ENCODE measurements around the gene YY1. TPM values are rescaled to one million over a fixed set of nuclear protein-coding genes. Genes with fewer than 3 reads are reported as not detected.

Gene YY1
- total and polyA plus RNA-seq, 2 experiments from 2014 or later: 88.2 to 128 TPM

- TF ChIP-seq, protein P1, sequence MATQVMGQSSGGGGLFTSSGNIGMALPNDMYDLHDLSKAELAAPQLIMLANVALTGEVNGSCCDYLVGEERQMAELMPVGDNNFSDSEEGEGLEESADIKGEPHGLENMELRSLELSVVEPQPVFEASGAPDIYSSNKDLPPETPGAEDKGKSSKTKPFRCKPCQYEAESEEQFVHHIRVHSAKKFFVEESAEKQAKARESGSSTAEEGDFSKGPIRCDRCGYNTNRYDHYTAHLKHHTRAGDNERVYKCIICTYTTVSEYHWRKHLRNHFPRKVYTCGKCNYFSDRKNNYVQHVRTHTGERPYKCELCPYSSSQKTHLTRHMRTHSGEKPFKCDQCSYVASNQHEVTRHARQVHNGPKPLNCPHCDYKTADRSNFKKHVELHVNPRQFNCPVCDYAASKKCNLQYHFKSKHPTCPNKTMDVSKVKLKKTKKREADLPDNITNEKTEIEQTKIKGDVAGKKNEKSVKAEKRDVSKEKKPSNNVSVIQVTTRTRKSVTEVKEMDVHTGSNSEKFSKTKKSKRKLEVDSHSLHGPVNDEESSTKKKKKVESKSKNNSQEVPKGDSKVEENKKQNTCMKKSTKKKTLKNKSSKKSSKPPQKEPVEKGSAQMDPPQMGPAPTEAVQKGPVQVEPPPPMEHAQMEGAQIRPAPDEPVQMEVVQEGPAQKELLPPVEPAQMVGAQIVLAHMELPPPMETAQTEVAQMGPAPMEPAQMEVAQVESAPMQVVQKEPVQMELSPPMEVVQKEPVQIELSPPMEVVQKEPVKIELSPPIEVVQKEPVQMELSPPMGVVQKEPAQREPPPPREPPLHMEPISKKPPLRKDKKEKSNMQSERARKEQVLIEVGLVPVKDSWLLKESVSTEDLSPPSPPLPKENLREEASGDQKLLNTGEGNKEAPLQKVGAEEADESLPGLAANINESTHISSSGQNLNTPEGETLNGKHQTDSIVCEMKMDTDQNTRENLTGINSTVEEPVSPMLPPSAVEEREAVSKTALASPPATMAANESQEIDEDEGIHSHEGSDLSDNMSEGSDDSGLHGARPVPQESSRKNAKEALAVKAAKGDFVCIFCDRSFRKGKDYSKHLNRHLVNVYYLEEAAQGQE (IDR thresholded peaks at IDR 0.05; ENCODE audit: unreplicated experiment): no peak
- TF ChIP-seq CREB1 (CRISPR knock-in tag; IDR thresholded peaks at IDR 0.05; ENCODE audit: low read depth) (no peak), ZNF114 (CRISPR knock-in tag; IDR thresholded peaks at IDR 0.05) (no peak), POLR2AphosphoS5 (IDR thresholded peaks at IDR 0.05; ENCODE audit: low read depth) (no peak), JUNB (IDR thresholded peaks at IDR 0.05; ENCODE audit: unreplicated experiment) (no peak), ETS1 (IDR thresholded peaks at IDR 0.05) (no peak), STAT1 (IDR thresholded peaks at IDR 0.05; ENCODE audit: unreplicated experiment) (no peak)
Observed at GRCh38 chr14:100241279-100241678, 2.3 kb downstream of the YY1 start (continued).

DNA sequence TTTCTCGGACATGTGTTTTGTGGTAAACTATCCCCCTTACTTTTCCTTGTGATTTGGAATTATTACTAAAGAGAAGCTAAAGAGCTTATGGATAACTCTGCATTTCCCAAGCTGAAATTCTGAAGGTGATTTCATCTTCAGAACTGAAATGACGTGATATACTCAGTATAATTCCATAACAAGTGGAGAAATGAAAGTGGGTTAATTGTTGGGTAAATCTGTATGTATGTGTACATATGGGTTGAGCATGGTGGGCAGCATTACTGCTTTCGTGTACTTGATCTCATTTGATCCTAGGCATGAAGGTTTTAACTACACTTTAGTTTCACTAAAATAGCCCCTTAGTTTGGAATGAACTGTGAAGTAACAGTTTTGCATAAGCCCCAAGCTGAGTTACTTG is 4.1 kb downstream of the YY1 start:
- Mint-ChIP-seq H3K36me3 (ENCODE audit: low read depth) (peaks cover 33% of the 10 kb centered on the region), H3K27ac (0 out of 2 replicates have a peak overlapping the region, but pooled peaks have one; percentile 36), H3K27me3 (ENCODE audit: insufficient read depth, low read depth, poor library complexity) (peaks cover 4% of the 10 kb centered on the region), H3K9me3 (peaks cover 3% of the 10 kb centered on the region; the same call in 2 of the 3 replicates), H3K4me3 (no peak overlapping the region; the same call in 2 of the 3 replicates), H3K4me1 (peaks cover 51% of the 10 kb centered on the region)
- H3K27ac ChIP-seq (ENCODE audit: low read depth): 0 out of 2 replicates have a peak overlapping the region, but pooled peaks have one; percentile 47
- no peak overlapping the region for H2AFZ ChIP-seq
- peaks cover 15% of the 10 kb centered on the region; the same call in 1 of the 2 replicates for H3F3A ChIP-seq (replicated peaks; ENCODE audit: low read depth)
- H3K79me2 ChIP-seq (replicated peaks; ENCODE audit: insufficient read depth): peaks cover 84% of the 10 kb centered on the region
- no peaks in the 10 kb centered on the region for H3K36me3 ChIP-seq (ENCODE audit: insufficient read depth)
- DNase-seq (ENCODE audit: low spot score) (no peak), ATAC-seq (no peak)
- peak overlapping the region; percentile 15; the same call in 1 of the 2 replicates for H3K4me2 ChIP-seq
- H3K27me3 ChIP-seq (ENCODE audit: insufficient read depth): no peaks in the 10 kb centered on the region
- no peaks in the 10 kb centered on the region for H3K9me2 ChIP-seq (ENCODE audit: insufficient read depth)
- H3K4me1 ChIP-seq (ENCODE audit: insufficient read depth): peaks cover 44% of the 10 kb centered on the region
- H4K20me1 ChIP-seq (replicated peaks; ENCODE audit: insufficient read depth): peaks cover 69% of the 10 kb centered on the region
- H3K4me3 ChIP-seq: 0 out of 2 replicates have a peak overlapping the region, but pooled peaks have one; percentile 22
- TF ChIP-seq ETS1 (IDR thresholded peaks at IDR 0.05) (no peak), ZNF462 (CRISPR knock-in tag; IDR thresholded peaks at IDR 0.05) (no peak), EZH2 (IDR thresholded peaks at IDR 0.05; ENCODE audit: low read depth, unreplicated experiment) (no peak), ZNF114 (CRISPR knock-in tag; IDR thresholded peaks at IDR 0.05) (no peak), STAT1 (IDR thresholded peaks at IDR 0.05; ENCODE audit: unreplicated experiment) (no peak), JUNB (IDR thresholded peaks at IDR 0.05; ENCODE audit: unreplicated experiment) (no peak)
- TF ChIP-seq, protein P2, sequence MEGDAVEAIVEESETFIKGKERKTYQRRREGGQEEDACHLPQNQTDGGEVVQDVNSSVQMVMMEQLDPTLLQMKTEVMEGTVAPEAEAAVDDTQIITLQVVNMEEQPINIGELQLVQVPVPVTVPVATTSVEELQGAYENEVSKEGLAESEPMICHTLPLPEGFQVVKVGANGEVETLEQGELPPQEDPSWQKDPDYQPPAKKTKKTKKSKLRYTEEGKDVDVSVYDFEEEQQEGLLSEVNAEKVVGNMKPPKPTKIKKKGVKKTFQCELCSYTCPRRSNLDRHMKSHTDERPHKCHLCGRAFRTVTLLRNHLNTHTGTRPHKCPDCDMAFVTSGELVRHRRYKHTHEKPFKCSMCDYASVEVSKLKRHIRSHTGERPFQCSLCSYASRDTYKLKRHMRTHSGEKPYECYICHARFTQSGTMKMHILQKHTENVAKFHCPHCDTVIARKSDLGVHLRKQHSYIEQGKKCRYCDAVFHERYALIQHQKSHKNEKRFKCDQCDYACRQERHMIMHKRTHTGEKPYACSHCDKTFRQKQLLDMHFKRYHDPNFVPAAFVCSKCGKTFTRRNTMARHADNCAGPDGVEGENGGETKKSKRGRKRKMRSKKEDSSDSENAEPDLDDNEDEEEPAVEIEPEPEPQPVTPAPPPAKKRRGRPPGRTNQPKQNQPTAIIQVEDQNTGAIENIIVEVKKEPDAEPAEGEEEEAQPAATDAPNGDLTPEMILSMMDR (conservative IDR thresholded peaks at IDR 0.05; ENCODE audit: low read depth in 2 of 2): no peak
